SK-N-SH (cell line): ENCODE measurements around the gene NOP58. TPM values are rescaled to one million over a fixed set of nuclear protein-coding genes. Genes with fewer than 3 reads are reported as not detected.

Experiments
- CTCF ChIA-PET: fragments of 300-600, 350-600 bp; formaldehyde crosslinking; extraction: SDS; loops from one replicate; lab custom pipeline; 2021; lab: Yijun Ruan, JAX
- POLR2A ChIA-PET: fragments of 350-600 bp; sonication (Branson Sonifier 250); formaldehyde crosslinking; extraction: SDS; loops from one replicate; lab custom pipeline; 2020; ENCODE audit warnings: antibody characterized with exemption, inconsistent platforms; lab: Yijun Ruan, JAX
- DNase-seq: peaks from one replicate; pipeline ENCODE4 v3.0.0; 2012
- H2AFZ ChIP-seq: fragments of 200-600 bp; sonication (generic); 2 replicates; pipeline ENCODE4 v1.8.1; 2016; ENCODE audit warnings: antibody characterized with exemption, mild to moderate bottlenecking, low read depth
- H3F3A ChIP-seq: fragments of 200-600 bp; sonication (generic); replicated peaks from 2 replicates; pipeline ENCODE3; 2016; ENCODE audit warnings: antibody characterized with exemption, mild to moderate bottlenecking; ENCODE audit not compliant: insufficient read depth
- H3K27ac ChIP-seq, 2 experiments: fragments of 200-500 bp in 1 of 2; fragments of 200-600 bp in 1 of 2; sonication (Bioruptor generic) in 1 of 2; sonication (generic), shearing (Covaris generic) in 1 of 2; 2 replicates each; pipeline versions ENCODE4 v1.5.1 to v1.6.1; 2014 to 2016; ENCODE audit warnings: low read depth in 2 of 2, inconsistent platforms in 1 of 2, low read length in 1 of 2, mild to moderate bottlenecking in 1 of 2, mixed read lengths in 1 of 2
- H3K27me3 ChIP-seq: fragments of 200-600 bp; sonication (generic), shearing (Covaris generic); 2 replicates; pipeline ENCODE4 v1.6.1; 2016; ENCODE audit warnings: mixed run types; ENCODE audit not compliant: insufficient read depth
- H3K36me3 ChIP-seq, 2 experiments: fragments of 200-500 bp in 1 of 2; fragments of 200-600 bp in 1 of 2; sonication (Bioruptor generic) in 1 of 2; sonication (generic) in 1 of 2; replicated peaks in 1 of 2; 2 replicates each; pipeline versions ENCODE3 to v1.5.1; 2014 to 2016; ENCODE audit warnings: low read length in 1 of 2, mild to moderate bottlenecking in 1 of 2; ENCODE audit not compliant: insufficient read depth in 2 of 2, control insufficient read depth in 1 of 2
- H3K4me1 ChIP-seq, 2 experiments: fragments of 200-500 bp in 1 of 2; fragments of 200-600 bp in 1 of 2; sonication (Bioruptor generic) in 1 of 2; sonication (generic), shearing (Covaris generic) in 1 of 2; 2 replicates each; pipeline versions ENCODE4 v1.5.1 to v1.6.1; 2014 to 2016; ENCODE audit warnings: low read depth in 1 of 2, low read length in 1 of 2, mixed run types in 1 of 2; ENCODE audit not compliant: insufficient read depth in 2 of 2, control insufficient read depth in 1 of 2
- H3K4me2 ChIP-seq: fragments of 200-600 bp; sonication (generic), shearing (Covaris generic); 2 replicates; pipeline ENCODE4 v1.6.1; 2017; ENCODE audit warnings: mixed run types
- H3K4me3 ChIP-seq, 2 experiments: fragments of 200-500 bp in 1 of 2; fragments of 200-600 bp in 1 of 2; sonication (Bioruptor generic) in 1 of 2; sonication (generic), shearing (Covaris generic) in 1 of 2; 2 replicates each; pipeline versions ENCODE4 v1.5.1 to v1.8.1; 2014 to 2016; ENCODE audit warnings: low read depth in 2 of 2, inconsistent platforms in 1 of 2, low read length in 1 of 2, mild to moderate bottlenecking in 1 of 2, mixed read lengths in 1 of 2, moderate library complexity in 1 of 2
- H3K79me2 ChIP-seq: fragments of 200-600 bp; sonication (generic); 2 replicates; pipeline ENCODE4 v1.8.1; 2017; ENCODE audit warnings: mild to moderate bottlenecking; ENCODE audit not compliant: insufficient read depth
- H3K9ac ChIP-seq: fragments of 200-600 bp; sonication (generic); 2 replicates; pipeline ENCODE4 v1.6.1; 2017; ENCODE audit warnings: mixed run types
- H3K9me2 ChIP-seq: fragments of 200-600 bp; sonication (generic); 2 replicates; pipeline ENCODE4 v1.6.1; 2017; ENCODE audit warnings: mixed run types
- H3K9me3 ChIP-seq: fragments of 200-600 bp; sonication (generic); 2 replicates; pipeline ENCODE4 v1.6.1; 2017; ENCODE audit warnings: mixed run types, mild to moderate bottlenecking, moderate library complexity
- H4K20me1 ChIP-seq: fragments of 200-600 bp; sonication (generic); 2 replicates; pipeline ENCODE4 v1.6.1; 2017; ENCODE audit warnings: mild to moderate bottlenecking, mixed run types; ENCODE audit not compliant: insufficient read depth
- FOSL2 ChIP-seq: IDR thresholded peaks from 2 replicates; pipeline ENCODE4 v1.4.0; 2012; ENCODE audit warnings: low read depth, mild to moderate bottlenecking, moderate library complexity, borderline replicate concordance
- FOXJ3 ChIP-seq: sonication (generic); formaldehyde crosslinking; IDR thresholded peaks from 2 replicates; pipeline ENCODE4 v1.5.1; 2020; ENCODE audit warnings: mild to moderate bottlenecking, missing genetic modification reagents
- GATA2 ChIP-seq: sonication (generic); formaldehyde crosslinking; IDR thresholded peaks from 2 replicates; pipeline ENCODE4 v1.5.0; 2020; ENCODE audit warnings: mild to moderate bottlenecking, missing genetic modification reagents
- JUND ChIP-seq: IDR thresholded peaks from 2 replicates; pipeline ENCODE4 v1.4.0; 2012
- MXI1 ChIP-seq: IDR thresholded peaks from 2 replicates; pipeline ENCODE4 v1.6.1; 2012; ENCODE audit warnings: mild to moderate bottlenecking, low read depth, low read length, improper control_type of control experiment
- NRF1 ChIP-seq: IDR thresholded peaks from 2 replicates; pipeline ENCODE4 v1.6.1; 2012; ENCODE audit warnings: low read depth, mild to moderate bottlenecking, low read length
- RAD21 ChIP-seq: IDR thresholded peaks from 2 replicates; pipeline ENCODE4 v1.6.1; 2012; ENCODE audit warnings: mild to moderate bottlenecking, low read length
- TCF12 ChIP-seq: IDR thresholded peaks from 2 replicates; pipeline ENCODE4 v1.4.0; 2012
- WGBS: methylation state at CpG from one replicate; pipeline ENCODE4 v1.1.6; 2017; ENCODE audit warnings: low lambda C conversion rate; 5-methylcytosine and 5-hydroxymethylcytosine counted together
- polyA plus RNA-seq, 3 experiments: library from polyadenylated mRNA; depleted of rRNA; stranded (reverse); fragments of >200 nt; gene quantifications; 2 replicates each; pipeline ENCODE4 v1.2.3, GENCODE V29; 2012
- TF ChIP-seq, protein P1 (sequence below): IDR thresholded peaks from 2 replicates; pipeline ENCODE4 v1.6.1; 2012; ENCODE audit warnings: mild to moderate bottlenecking, low read depth, low read length, moderate library complexity
- TF ChIP-seq, protein P2 (sequence below): IDR thresholded peaks from 2 replicates; pipeline ENCODE4 v1.4.0; 2012; ENCODE audit warnings: low read depth, borderline replicate concordance
- TF ChIP-seq, protein P3 (sequence below): IDR thresholded peaks from 2 replicates; pipeline ENCODE4 v1.4.0; 2012; ENCODE audit warnings: low read depth

Gene NOP58
- polyA plus RNA-seq, 1 of the 3 experiments (the other 2 are of a cell fraction), result 37.4 TPM

DNA sequence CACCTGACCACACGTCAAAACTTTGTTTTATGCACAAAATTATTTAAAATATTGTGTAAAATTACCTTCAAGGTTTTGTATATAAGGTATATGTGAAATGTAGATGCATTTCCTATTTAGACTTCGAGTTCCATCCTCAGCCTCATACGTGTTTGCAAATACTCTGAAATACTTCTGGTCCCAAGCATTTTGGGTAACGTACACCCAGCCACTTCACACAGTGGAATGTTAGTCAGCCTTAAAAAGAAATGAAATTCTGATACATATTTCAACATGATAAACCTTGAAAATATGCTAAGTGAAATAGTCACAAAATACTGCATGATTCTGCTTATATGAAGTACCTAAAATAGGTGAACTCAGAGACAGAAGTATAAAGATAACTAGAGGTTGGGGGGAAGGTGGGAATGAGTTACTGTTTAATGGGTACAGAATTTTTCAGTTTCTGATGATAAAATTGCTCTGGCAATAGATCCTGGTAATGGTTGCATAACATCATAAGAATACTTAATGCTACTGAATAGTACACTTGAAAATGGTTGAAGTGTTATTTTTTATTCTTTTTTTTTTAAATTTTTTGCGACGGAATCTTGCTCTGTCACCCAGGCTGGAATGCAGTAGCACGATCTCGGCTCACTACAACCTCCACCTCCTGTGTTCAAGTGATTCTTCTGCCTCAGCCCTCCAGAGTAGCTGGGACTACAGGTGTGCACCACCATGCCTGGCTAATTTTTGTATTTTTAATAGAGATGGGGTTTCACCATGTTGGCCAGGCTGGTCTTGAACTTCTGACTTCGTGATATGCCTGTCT lies 24.0 kb downstream of the NOP58 start (continued):
- TF ChIP-seq, protein P1, sequence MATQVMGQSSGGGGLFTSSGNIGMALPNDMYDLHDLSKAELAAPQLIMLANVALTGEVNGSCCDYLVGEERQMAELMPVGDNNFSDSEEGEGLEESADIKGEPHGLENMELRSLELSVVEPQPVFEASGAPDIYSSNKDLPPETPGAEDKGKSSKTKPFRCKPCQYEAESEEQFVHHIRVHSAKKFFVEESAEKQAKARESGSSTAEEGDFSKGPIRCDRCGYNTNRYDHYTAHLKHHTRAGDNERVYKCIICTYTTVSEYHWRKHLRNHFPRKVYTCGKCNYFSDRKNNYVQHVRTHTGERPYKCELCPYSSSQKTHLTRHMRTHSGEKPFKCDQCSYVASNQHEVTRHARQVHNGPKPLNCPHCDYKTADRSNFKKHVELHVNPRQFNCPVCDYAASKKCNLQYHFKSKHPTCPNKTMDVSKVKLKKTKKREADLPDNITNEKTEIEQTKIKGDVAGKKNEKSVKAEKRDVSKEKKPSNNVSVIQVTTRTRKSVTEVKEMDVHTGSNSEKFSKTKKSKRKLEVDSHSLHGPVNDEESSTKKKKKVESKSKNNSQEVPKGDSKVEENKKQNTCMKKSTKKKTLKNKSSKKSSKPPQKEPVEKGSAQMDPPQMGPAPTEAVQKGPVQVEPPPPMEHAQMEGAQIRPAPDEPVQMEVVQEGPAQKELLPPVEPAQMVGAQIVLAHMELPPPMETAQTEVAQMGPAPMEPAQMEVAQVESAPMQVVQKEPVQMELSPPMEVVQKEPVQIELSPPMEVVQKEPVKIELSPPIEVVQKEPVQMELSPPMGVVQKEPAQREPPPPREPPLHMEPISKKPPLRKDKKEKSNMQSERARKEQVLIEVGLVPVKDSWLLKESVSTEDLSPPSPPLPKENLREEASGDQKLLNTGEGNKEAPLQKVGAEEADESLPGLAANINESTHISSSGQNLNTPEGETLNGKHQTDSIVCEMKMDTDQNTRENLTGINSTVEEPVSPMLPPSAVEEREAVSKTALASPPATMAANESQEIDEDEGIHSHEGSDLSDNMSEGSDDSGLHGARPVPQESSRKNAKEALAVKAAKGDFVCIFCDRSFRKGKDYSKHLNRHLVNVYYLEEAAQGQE, result no peak
- no peak for TF ChIP-seq JUND
- TF ChIP-seq TCF12, result no peak

DNA sequence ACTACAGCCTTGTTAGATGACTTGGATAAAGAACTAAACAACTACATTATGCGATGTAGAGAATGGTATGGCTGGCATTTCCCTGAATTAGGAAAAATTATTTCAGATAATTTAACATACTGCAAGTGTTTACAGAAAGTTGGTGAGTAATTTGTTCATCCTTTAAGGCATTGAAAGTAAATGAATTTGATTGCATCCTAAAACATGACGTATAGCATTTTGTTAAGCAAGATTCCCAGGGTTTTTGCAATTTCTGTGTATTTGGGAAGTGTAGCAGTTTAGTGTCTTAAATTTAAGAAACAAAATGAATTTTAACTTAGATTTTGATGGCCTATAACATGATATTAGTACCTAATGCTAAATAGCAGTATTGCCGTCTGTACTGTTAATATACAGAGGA lies 24.8 kb downstream of the NOP58 start:
- Histone ChIP-seq H4K20me1 (no peaks in the 10 kb centered on the region), H2AFZ (no peak overlapping the region), H3K9me2 (no peaks in the 10 kb centered on the region), H3K27me3 (no peaks in the 10 kb centered on the region), H3K27ac (peak overlapping the region in 1 of 2 experiments; percentile 28; a peak in 1 of 4 replicates), H3K4me2 (no peak overlapping the region), H3K4me1 (peaks cover 0 to 3% of the 10 kb centered on the region in 2 experiments; a peak in 2 of 4 replicates), H3K36me3 (peaks cover 52 to 65% of the 10 kb centered on the region in 2 experiments), H3K9me3 (no peaks in the 10 kb centered on the region), H3K79me2 (peaks cover 60% of the 10 kb centered on the region; the same call in 1 of the 2 replicates), H3K9ac (no peak overlapping the region), H3K4me3 (no peak overlapping the region), H3F3A (peaks cover 64% of the 10 kb centered on the region)
- no peak for DNase-seq
- TF ChIP-seq FOSL2 (no peak), MXI1 (no peak), TCF12 (no peak), GATA2 (CRISPR knock-in tag) (no peak), RAD21 (no peak), NRF1 (no peak)
- TF ChIP-seq, protein P2, sequence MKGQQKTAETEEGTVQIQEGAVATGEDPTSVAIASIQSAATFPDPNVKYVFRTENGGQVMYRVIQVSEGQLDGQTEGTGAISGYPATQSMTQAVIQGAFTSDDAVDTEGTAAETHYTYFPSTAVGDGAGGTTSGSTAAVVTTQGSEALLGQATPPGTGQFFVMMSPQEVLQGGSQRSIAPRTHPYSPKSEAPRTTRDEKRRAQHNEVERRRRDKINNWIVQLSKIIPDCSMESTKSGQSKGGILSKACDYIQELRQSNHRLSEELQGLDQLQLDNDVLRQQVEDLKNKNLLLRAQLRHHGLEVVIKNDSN, result no peak
- ChIA-PET CTCF (interaction anchor here (0.6 to 2.9 kb wide), 2 partner anchors 12 to 59 kb away, joined by 3 to 9 read pairs; no protein-coding TSS in a partner anchor), POLR2A (no interaction called here)
- WGBS, result 89% methylated on average over 3 of the region's 3 CpGs

DNA sequence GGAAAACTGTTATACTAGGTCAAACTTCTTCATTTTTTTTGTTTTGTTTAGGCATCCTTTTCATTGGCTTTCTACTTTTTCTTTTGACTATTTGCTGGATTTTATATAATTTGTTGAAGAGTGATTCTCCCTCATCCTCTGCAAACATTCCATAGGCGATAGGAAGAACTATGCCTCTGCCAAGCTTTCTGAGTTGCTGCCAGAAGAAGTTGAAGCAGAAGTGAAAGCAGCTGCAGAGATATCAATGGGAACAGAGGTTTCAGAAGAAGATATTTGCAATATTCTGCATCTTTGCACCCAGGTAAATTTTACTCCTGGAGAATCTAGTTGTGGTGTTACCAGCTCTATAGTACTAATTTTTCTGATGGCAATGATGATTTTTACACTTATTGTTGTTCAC lies 25.4 kb downstream of the NOP58 start:
- POLR2A ChIA-PET, result no interaction called here
- H2AFZ ChIP-seq, result no peak overlapping the region
- 57% methylated on average over 1 of the region's 1 CpG for WGBS
- H3K27ac ChIP-seq, result peak overlapping the region in 1 of 2 experiments; percentile 28; a peak in 1 of 4 replicates
- no peaks in the 10 kb centered on the region for H3K9me2 ChIP-seq
- peaks cover 70% of the 10 kb centered on the region for H3F3A ChIP-seq
- no peaks in the 10 kb centered on the region for H3K9me3 ChIP-seq
- H3K36me3 ChIP-seq, result peaks cover 54 to 67% of the 10 kb centered on the region in 2 experiments
- H3K4me1 ChIP-seq, result peaks cover 0 to 7% of the 10 kb centered on the region in 2 experiments; a peak in 2 of 4 replicates
- CTCF ChIA-PET, result interaction anchor here (2.9 kb wide), 1 partner anchor 12 kb away, joined by 9 read pairs; no protein-coding TSS in a partner anchor
- DNase-seq, result no peak
- H3K9ac ChIP-seq, result no peak overlapping the region
- H3K79me2 ChIP-seq, result peaks cover 62% of the 10 kb centered on the region; the same call in 1 of the 2 replicates
- no peaks in the 10 kb centered on the region for H3K27me3 ChIP-seq
- no peak overlapping the region for H3K4me3 ChIP-seq
- TF ChIP-seq, protein P3, sequence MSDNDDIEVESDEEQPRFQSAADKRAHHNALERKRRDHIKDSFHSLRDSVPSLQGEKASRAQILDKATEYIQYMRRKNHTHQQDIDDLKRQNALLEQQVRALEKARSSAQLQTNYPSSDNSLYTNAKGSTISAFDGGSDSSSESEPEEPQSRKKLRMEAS, result no peak
- TF ChIP-seq, protein P1, result no peak
- no peak for TF ChIP-seq FOXJ3
- no peak for TF ChIP-seq NRF1
- TF ChIP-seq, all 33 proteins: peak for 0
- H3K4me2 ChIP-seq, result no peak overlapping the region
- no peaks in the 10 kb centered on the region for H4K20me1 ChIP-seq
